AG04449 (cell line): ENCODE data around the gene FAM131A.

Experiments used
- CTCF ChIA-PET: fragments of 350-600 bp; formaldehyde crosslinking; extraction: SDS; loops from one replicate; lab custom pipeline; 2021; ENCODE audit warnings: antibody characterized with exemption; lab: Yijun Ruan, JAX
- POLR2A ChIA-PET: fragments of 400-600, 350-600 bp; formaldehyde crosslinking; extraction: SDS; loops from one replicate; lab custom pipeline; 2020; ENCODE audit warnings: antibody characterized with exemption, inconsistent platforms; lab: Yijun Ruan, JAX
- DNase-seq: peaks from one replicate; pipeline ENCODE4 v3.0.0-alpha.2; 2010; ENCODE audit warnings: low read depth, low spot score
- H3K4me3 ChIP-seq: 2 replicates; pipeline ENCODE4 v1.5.1; 2011; ENCODE audit warnings: low read depth, mild to moderate bottlenecking, control low read depth, low read length
- TF ChIP-seq, protein P1 (sequence below): IDR thresholded peaks from one replicate; pipeline ENCODE4 v1.5.1; 2011; ENCODE audit warnings: mild to moderate bottlenecking, moderate library complexity, low read length, control low read depth, inconsistent platforms; ENCODE audit not compliant: insufficient read depth; ENCODE audit errors: missing control alignments

Gene FAM131A

DNA sequence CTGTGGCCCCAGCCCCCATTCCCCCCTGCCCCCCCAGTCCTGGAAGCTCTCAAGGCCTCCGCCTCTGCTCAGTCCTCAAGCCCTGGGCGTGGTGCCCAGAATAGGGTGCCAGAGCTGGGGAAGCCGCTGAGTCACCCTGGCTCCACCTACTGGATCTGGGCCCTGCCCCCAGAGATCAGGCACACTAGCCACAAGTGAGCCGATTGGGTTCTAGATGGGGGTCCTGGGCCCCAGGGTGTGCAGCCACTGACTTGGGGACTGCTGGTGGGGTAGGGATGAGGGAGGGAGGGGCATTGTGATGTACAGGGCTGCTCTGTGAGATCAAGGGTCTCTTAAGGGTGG is 17.3 kb upstream of the FAM131A start:
- peak overlapping the region; percentile 33 for H3K4me3 ChIP-seq
- DNase-seq, result peak; percentile 78
- TF ChIP-seq, protein P1, sequence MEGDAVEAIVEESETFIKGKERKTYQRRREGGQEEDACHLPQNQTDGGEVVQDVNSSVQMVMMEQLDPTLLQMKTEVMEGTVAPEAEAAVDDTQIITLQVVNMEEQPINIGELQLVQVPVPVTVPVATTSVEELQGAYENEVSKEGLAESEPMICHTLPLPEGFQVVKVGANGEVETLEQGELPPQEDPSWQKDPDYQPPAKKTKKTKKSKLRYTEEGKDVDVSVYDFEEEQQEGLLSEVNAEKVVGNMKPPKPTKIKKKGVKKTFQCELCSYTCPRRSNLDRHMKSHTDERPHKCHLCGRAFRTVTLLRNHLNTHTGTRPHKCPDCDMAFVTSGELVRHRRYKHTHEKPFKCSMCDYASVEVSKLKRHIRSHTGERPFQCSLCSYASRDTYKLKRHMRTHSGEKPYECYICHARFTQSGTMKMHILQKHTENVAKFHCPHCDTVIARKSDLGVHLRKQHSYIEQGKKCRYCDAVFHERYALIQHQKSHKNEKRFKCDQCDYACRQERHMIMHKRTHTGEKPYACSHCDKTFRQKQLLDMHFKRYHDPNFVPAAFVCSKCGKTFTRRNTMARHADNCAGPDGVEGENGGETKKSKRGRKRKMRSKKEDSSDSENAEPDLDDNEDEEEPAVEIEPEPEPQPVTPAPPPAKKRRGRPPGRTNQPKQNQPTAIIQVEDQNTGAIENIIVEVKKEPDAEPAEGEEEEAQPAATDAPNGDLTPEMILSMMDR, result no peak
- POLR2A ChIA-PET, result interaction anchor here (0.9 to 1.4 kb wide), 6 partner anchors 9 to 49 kb away, joined by 3 to 5 read pairs (median 3); no protein-coding TSS in a partner anchor
- CTCF ChIA-PET, result interaction anchor here (0.6 to 1.5 kb wide), 3 partner anchors 11 to 17 kb away, joined by 3 to 5 read pairs (median 4); no protein-coding TSS in a partner anchor

DNA sequence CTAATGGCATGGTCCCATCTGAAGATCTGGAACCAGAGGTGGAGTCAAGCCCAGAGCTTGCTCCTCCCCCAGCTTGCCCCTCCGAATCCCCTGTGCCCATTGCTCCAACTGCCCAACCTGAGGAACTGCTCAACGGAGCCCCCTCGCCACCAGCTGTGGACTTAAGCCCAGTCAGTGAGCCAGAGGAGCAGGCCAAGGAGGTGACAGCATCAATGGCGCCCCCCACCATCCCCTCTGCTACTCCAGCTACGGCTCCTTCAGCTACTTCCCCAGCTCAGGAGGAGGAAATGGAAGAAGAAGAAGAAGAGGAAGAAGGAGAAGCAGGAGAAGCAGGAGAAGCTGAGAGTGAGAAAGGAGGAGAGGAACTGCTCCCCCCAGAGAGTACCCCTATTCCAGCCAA is 15.7 kb upstream of the FAM131A start:
- ChIA-PET CTCF (interaction anchor here (0.6 to 0.8 kb wide), 2 partner anchors 9 to 15 kb away, joined by 3 read pairs; partner anchors contain the start of gene FAM131A), POLR2A (interaction anchor here (1.6 kb wide), 1 partner anchor 15 kb away, joined by 5 read pairs; the partner anchor contains the start of gene FAM131A)
- no peak for DNase-seq
- TF ChIP-seq, protein P1, result no peak
- no peak overlapping the region for H3K4me3 ChIP-seq

DNA sequence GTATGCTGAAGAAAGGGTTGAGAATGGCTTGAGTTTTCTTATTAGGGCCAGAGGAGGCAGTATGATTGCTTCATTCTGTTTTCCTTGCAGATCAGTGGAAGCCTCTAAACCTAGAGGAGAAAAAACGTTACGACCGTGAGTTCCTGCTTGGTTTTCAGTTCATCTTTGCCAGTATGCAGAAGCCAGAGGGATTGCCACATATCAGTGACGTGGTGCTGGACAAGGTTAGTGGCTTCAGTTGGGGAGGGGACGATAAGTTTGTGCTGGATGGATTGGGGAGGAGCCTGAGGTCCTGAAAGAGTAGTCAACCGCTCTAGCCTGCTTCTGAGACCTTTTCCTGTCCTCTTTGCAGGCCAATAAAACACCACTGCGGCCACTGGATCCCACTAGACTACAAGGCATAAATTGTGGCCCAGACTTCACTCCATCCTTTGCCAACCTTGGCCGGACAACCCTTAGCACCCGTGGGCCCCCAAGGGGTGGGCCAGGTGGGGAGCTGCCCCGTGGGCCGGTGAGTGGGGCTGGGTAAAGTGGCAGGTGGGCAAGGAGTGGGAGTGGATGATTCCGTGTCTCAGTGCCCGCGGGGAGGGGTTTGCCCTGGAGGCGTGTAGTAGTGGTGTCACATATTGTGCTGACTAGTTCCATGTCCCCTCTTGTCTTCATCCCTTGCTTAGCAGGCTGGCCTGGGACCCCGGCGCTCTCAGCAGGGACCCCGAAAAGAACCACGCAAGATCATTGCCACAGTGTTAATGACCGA is 14.5 kb upstream of the FAM131A start:
- ChIA-PET POLR2A (no interaction called here), CTCF (no interaction called here)
- H3K4me3 ChIP-seq, result no peak overlapping the region
- TF ChIP-seq, protein P1, result no peak
- no peak for DNase-seq

DNA sequence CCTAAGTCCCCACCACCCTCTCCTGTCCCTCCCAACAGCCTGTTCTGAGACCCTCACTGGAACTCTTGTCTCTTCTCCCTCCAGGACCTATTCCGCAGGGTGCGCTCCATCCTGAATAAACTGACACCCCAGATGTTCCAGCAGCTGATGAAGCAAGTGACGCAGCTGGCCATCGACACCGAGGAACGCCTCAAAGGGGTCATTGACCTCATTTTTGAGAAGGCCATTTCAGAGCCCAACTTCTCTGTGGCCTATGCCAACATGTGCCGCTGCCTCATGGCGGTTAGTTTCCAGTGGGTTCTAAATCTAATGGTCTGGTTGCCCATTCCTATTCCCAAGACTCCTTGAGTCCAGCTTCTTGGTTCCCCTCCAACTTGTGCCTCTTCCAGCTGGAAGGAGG is 13.7 kb upstream of the FAM131A start:
- H3K4me3 ChIP-seq, result no peak overlapping the region
- TF ChIP-seq, protein P1, result no peak
- CTCF ChIA-PET, result no interaction called here
- POLR2A ChIA-PET, result interaction anchor here (1.1 kb wide), 1 partner anchor 12 kb away, joined by 3 read pairs; no protein-coding TSS in a partner anchor
- DNase-seq, result no peak

DNA sequence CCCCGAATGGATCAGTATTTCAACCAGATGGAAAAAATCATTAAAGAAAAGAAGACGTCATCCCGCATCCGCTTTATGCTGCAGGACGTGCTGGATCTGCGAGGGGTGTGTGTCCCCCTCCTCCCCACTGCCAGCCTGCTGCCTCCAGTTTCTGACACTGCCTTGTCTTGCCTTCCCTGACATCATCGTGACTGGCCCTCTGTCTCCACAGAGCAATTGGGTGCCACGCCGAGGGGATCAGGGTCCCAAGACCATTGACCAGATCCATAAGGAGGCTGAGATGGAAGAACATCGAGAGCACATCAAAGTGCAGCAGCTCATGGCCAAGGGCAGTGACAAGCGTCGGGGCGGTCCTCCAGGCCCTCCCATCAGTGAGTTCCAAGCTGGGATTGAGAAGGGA is 12.1 kb upstream of the FAM131A start:
- TF ChIP-seq, protein P1, result no peak
- no peak overlapping the region for H3K4me3 ChIP-seq
- ChIA-PET POLR2A (interaction anchor here (0.6 kb wide), 1 partner anchor 22 kb away, joined by 3 read pairs; no protein-coding TSS in a partner anchor), CTCF (no interaction called here)
- DNase-seq, result no peak

DNA sequence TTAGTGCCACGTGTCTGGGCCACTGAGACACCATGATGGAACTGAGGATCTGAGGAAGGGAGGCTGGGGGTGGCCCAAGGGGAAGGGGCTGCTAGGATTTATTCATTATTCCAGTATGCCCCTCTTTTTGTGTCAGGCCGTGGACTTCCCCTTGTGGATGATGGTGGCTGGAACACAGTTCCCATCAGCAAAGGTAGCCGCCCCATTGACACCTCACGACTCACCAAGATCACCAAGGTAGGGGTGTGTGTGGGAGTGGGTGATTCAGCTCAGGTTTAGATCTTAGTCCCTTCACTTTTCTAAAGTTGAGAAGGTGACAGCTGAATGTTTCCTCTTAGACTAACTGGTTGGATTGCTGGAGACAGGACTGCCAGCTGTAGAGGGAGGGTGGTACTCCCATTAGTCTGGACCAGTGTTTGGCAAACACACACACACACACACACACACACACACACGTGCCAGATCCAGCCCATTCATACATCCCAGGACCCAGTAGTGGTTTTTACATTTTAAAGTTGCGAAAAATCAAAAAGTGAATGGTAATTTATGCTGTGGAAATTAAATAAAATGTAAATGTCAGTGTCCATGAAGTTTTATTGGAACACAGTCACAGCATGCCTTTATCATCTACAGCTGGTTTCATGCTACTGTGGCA is 11.6 kb upstream of the FAM131A start:
- ChIA-PET POLR2A (no interaction called here), CTCF (interaction anchor here (1.5 kb wide), 1 partner anchor 27 kb away, joined by 3 read pairs; no protein-coding TSS in a partner anchor)
- TF ChIP-seq, protein P1, result no peak
- DNase-seq, result no peak
- no peak overlapping the region for H3K4me3 ChIP-seq
